ENCODE data around the gene RAB3IL1. TPM values are rescaled to one million over a fixed set of nuclear protein-coding genes. Genes with fewer than 3 reads are reported as not detected.
A peak's percentile ranks its signal among the peaks of the same experiment; 100 is the strongest.

The RAB3IL1 gene
- total and polyA plus RNA-seq, 2 of the 13 experiments (the other 11 are each of a cell fraction or from before 2014, with no cell fraction given): 1.2 to 2.0 TPM

DNA sequence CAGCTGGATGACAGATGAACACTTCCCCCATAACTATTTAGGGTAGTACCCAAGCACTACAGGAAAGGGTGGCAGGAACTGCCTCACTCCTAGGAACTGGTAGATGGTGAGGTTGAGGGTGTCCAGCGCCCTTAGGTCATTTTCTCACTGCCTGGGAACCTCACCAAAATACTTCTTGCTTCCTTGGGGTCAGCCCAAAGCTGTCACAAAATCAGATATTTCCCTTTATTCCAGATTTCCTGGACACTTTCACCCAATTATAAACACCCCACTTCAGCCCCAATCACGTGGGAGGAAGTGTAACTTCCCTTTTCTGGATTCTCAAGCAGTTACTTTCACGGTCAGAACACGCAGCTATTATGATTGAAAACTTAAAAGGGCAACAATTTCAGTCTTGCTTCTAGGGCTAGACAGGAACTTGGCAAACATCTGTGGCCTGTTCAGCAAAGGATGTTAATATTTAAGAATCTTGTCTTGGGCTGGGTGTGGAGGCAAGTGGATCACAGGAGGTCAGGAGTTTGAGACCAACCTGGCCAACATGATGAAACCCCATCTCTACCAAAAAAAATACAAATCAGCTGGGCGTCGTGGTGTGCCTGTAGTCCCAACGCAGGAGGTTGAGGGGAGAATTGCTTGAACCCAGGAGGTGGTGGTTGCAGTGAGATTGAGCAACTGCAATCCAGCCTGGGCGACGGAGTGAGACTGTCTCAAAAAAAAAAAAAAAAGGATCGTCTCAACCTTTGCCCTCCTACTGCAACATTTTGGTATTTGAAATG lies 46.1 kb upstream of the RAB3IL1 start (continued):
- no peak for TF ChIP-seq ZBTB4 (CRISPR knock-in tag; IDR thresholded peaks at IDR 0.05; ENCODE audit: borderline replicate concordance)
- TF ChIP-seq STAG1 (CRISPR knock-in tag; IDR thresholded peaks at IDR 0.05): no peak
- TF ChIP-seq ZNF761 (CRISPR knock-in tag; conservative IDR thresholded peaks at IDR 0.05): 0 out of 2 replicates have a peak, but pooled peaks have one; percentile 24
- 0 out of 2 replicates have a peak, but pooled peaks have one; percentile 48 for TF ChIP-seq ATF7-NPFF (CRISPR knock-in tag; IDR thresholded peaks at IDR 0.05; ENCODE audit: low read depth)
- TF ChIP-seq, protein P1, sequence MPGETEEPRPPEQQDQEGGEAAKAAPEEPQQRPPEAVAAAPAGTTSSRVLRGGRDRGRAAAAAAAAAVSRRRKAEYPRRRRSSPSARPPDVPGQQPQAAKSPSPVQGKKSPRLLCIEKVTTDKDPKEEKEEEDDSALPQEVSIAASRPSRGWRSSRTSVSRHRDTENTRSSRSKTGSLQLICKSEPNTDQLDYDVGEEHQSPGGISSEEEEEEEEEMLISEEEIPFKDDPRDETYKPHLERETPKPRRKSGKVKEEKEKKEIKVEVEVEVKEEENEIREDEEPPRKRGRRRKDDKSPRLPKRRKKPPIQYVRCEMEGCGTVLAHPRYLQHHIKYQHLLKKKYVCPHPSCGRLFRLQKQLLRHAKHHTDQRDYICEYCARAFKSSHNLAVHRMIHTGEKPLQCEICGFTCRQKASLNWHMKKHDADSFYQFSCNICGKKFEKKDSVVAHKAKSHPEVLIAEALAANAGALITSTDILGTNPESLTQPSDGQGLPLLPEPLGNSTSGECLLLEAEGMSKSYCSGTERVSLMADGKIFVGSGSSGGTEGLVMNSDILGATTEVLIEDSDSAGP (CRISPR knock-in tag; IDR thresholded peaks at IDR 0.05; ENCODE audit: borderline replicate concordance): peak; percentile 31; the same call in 1 of the 2 replicates
- TF ChIP-seq RBM22 (optimal IDR thresholded peaks at IDR 0.05; ENCODE audit: low read length): peak; percentile 98
- 0 out of 4 replicates have a peak, but pooled peaks of 1 of the 2 experiments have one; percentile 10 for TF ChIP-seq KLF16 (CRISPR knock-in tag; IDR thresholded peaks at IDR 0.05)
- peak; percentile 56 to 59; a peak in 3 of 4 replicates for TF ChIP-seq POLR2A (IDR thresholded peaks at IDR 0.05; ENCODE audit: insufficient read depth in 1 of 2, low read depth in 2 of 2, low read length in 2 of 2)
- TF ChIP-seq GATA4 (IDR thresholded peaks at IDR 0.05; ENCODE audit: borderline replicate concordance, low read depth): peak; percentile 44; the same call in 1 of the 2 replicates
- peak; percentile 50; the same call in 1 of the 2 replicates for TF ChIP-seq KDM2A (CRISPR knock-in tag; IDR thresholded peaks at IDR 0.05; ENCODE audit: borderline replicate concordance, low read depth)
- 0 out of 2 replicates have a peak, but pooled peaks have one; percentile 42 for TF ChIP-seq NCOA1 (CRISPR knock-in tag; IDR thresholded peaks at IDR 0.05)
- TF ChIP-seq DR1 (CRISPR knock-in tag; IDR thresholded peaks at IDR 0.05): 0 out of 2 replicates have a peak, but pooled peaks have one; percentile 10
- no peak for TF ChIP-seq ZZZ3 (CRISPR knock-in tag; IDR thresholded peaks at IDR 0.05; ENCODE audit: borderline replicate concordance)
- TF ChIP-seq, protein P2, sequence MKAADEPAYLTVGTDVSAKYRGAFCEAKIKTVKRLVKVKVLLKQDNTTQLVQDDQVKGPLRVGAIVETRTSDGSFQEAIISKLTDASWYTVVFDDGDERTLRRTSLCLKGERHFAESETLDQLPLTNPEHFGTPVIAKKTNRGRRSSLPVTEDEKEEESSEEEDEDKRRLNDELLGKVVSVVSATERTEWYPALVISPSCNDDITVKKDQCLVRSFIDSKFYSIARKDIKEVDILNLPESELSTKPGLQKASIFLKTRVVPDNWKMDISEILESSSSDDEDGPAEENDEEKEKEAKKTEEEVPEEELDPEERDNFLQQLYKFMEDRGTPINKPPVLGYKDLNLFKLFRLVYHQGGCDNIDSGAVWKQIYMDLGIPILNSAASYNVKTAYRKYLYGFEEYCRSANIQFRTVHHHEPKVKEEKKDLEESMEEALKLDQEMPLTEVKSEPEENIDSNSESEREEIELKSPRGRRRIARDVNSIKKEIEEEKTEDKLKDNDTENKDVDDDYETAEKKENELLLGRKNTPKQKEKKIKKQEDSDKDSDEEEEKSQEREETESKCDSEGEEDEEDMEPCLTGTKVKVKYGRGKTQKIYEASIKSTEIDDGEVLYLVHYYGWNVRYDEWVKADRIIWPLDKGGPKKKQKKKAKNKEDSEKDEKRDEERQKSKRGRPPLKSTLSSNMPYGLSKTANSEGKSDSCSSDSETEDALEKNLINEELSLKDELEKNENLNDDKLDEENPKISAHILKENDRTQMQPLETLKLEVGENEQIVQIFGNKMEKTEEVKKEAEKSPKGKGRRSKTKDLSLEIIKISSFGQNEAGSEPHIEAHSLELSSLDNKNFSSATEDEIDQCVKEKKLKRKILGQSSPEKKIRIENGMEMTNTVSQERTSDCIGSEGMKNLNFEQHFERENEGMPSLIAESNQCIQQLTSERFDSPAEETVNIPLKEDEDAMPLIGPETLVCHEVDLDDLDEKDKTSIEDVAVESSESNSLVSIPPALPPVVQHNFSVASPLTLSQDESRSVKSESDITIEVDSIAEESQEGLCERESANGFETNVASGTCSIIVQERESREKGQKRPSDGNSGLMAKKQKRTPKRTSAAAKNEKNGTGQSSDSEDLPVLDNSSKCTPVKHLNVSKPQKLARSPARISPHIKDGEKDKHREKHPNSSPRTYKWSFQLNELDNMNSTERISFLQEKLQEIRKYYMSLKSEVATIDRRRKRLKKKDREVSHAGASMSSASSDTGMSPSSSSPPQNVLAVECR (CRISPR knock-in tag; IDR thresholded peaks at IDR 0.05; ENCODE audit: borderline replicate concordance): peak; percentile 20; the same call in 1 of the 2 replicates
- no peak for TF ChIP-seq ISX (CRISPR knock-in tag; conservative IDR thresholded peaks at IDR 0.05)
- no peak for TF ChIP-seq ZNF263 (CRISPR knock-in tag; IDR thresholded peaks at IDR 0.05)
- TF ChIP-seq MTF2 (CRISPR knock-in tag; IDR thresholded peaks at IDR 0.05; ENCODE audit: borderline replicate concordance): 0 out of 2 replicates have a peak, but pooled peaks have one; percentile 40
- no peak for TF ChIP-seq ZNF143 (CRISPR knock-in tag; IDR thresholded peaks at IDR 0.05)
- TF ChIP-seq PHF8 (CRISPR knock-in tag; IDR thresholded peaks at IDR 0.05): 0 out of 2 replicates have a peak, but pooled peaks have one; percentile 6
- TF ChIP-seq ZNF256 (CRISPR knock-in tag; conservative IDR thresholded peaks at IDR 0.05): no peak
